Stimulated activated CD8-positive, alpha-beta memory T cell treated with anti-CD3 and anti-CD28 coated beads, Interleukin-7, amount 100 ng/mL, for 1 hour (primary cell): ENCODE data around the gene CHAT.
A peak's percentile ranks its signal among the peaks of the same experiment; 100 is the strongest.

Source experiments
- DNase-seq, 2 donors: peaks; one replicate each; pipeline ENCODE4 v3.0.0-alpha.2; 2020; ENCODE audit warnings: low read depth in 2 of 2

CHAT gene

DNA sequence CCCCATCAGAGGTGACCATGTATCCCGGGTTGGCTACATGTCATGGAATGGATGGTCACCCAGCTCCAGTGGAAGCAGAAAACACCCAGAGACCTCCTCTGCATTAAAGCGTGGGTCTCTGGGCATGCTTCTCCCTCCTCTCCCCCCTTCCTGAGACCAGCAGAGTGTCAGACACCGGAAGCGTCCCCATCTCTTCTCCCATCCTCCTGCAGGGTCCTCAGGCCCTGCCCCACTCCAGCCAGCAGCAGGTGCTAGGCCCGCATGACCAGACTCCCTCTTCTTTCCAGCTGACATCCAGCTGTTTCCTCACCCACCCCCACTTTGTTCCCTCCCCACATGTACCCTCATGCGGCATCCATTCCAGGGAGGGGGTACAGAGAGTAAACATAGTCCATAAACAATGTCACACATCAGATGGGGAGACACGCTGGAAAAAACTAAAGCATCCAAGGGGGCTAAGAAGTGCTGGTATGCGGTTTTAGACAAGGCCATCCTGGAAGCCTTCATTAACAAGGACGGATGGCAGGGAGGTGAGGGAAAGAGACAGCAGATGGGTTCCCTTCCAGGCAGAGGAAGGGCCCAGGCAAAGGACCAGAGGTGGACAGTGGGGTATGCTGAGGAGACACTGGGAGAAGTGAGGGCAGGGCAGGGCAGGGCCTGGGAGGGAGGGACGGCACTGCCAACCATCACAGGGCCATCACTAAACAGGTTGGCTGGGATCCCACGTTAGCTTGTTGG is 16.2 kb upstream of the CHAT start:
- no peak for DNase-seq

GRCh38 chr10:49598164-49598856 is 15.5 kb upstream of the CHAT start:
- DNase-seq: no peak

DNA sequence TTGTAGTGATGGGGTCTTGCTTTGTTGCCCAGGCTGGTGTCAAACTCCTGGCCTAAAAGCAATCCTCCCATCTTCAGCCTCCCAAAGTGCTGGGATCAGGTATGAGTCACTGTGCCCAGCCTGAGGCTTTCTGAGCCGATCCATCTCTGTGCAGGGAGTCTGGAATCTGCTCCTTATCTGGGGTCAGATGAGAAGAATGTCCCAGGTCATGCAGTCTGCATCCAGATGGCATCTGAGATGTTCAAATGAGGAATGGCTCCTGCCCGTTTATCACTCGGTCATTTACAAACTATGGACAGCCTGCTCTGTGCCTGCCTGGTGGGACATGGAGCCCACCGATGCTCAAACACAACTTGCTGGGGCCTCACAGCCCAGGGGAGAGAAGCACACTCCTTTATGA is 14.9 kb upstream of the CHAT start:
- DNase-seq: no peak

GRCh38 chr10:49599546-49599945 is 14.3 kb upstream of the CHAT start:
- no peak for DNase-seq

GRCh38 chr10:49600046-49600445 is 13.8 kb upstream of the CHAT start:
- no peak for DNase-seq

GRCh38 chr10:49600781-49601400 is 12.9 kb upstream of the CHAT start:
- no peak for DNase-seq

GRCh38 chr10:49601857-49602256 is 12.0 kb upstream of the CHAT start:
- no peak for DNase-seq

GRCh38 chr10:49602380-49603023 is 11.3 kb upstream of the CHAT start:
- DNase-seq: no peak

DNA sequence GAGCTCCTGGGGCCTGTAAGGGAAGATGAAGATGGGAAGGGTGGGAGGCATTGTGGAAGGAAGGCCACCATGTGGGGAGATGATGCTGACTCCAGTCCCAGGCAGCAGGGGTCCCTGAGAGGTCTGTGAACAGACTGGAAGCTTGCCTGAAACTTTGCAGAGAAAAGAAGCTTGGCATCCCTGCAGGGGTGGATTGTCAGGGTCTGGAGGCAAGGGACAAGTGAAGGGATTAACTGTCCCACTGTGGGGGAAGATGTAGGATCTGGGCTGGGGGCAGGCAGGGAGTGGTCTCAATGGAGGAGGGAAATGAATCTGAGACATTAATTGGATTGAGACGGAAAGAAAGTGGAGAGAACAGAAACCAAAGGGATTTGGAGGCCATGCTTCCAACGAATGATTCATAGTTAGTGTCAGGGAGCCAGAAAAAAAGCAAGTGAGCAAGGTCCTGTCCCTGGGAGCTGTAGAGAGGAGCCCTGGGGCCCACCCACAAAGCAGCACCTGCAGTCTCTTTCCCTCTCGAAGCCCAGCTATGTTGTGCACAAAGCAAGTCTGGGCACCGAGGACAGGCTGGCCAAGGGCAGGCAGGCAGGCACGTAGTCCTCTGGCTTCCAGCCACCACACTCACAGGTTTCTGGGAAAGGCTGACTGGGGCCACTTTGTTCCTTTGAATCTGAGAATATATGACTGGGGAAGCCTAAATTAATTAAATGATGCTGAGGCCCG is 8.5 kb upstream of the CHAT start:
- DNase-seq: no peak

DNA sequence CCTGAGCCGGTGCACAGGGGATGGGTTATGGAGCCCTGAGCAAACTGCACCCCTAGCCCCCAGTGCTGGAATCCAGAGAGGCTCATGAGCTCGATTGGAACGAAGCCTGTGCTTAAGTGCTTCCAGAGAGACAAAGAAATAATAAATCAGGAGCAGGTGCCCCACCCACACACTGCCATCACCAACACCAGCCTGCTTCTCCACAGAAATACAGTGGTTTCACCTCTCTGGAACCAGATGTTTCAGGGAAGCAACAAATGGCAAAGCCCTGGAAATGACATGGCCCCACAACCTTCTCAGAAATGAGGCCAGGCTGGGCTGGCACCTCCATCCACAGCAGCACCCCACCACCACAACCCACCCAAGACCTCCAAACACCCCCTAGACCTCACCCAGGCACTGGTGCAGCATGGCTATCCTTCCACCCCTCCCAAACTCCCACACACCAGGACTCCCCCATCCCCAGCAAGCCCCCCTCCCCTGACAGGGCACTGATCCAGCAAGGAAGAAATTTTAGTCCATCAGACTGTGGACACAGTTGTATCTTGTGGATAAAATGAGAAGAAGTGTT is 7.8 kb upstream of the CHAT start:
- no peak for DNase-seq

GRCh38 chr10:49606981-49607535 is 6.8 kb upstream of the CHAT start:
- DNase-seq: peak; percentile 15 to 28

DNA sequence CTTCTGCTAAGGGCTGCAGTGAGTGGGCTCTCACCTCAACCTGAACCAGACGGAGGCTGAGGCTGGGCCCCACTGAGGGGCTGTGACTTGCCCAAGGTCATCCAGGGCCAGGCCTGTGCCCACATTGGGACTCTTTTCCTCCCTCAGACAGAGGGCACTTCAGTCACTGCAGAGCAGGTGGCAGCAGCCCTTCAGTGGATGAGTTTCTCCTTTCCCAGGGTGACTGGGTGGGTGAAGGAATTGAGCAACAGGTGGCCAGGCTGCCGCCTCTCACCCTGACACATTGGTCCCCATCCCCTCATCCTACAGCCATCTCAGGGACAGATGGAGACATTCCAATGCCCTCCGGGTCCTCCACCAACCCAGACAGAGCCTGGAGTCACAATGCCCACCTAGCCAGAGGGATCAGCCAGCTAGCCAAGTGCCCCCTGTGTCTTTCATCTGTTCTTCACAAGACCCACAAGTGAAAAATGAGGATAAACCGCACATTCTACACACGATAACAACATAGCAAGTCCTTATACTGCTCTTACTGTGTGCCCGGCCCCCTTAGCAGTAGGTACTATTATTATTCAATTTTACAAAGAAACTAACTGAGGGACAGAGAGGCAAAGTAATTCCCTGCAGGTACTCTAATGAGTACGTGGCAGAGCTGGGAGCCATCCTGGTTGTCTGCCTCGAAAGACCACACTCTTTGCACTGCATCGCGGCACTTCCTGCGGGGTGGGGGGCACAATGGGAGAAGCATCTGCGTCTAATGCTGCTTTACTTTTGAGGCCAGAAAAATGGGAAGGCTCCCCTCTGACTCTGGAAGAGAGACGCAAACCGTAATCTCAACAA is 5.5 kb upstream of the CHAT start:
- no peak for DNase-seq

DNA sequence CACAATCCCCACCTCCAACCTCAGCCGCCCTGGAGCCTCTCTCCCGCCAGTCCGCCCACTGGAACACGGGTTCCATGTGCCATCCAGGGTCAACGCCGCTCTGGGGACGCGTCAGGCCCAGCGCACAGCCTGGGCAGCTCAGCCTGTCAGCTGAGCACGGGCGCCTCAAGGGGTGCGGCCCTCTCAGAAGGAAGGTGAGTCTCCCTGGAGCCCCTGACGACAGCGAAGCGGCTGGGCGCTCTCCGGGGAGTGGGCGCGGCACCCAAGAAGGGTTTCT is 4.9 kb upstream of the CHAT start:
- no peak for DNase-seq

- no peak for DNase-seq
These were observed 4.3 kb upstream of the CHAT start for GRCh38 chr10:49609283-49610113.

DNA sequence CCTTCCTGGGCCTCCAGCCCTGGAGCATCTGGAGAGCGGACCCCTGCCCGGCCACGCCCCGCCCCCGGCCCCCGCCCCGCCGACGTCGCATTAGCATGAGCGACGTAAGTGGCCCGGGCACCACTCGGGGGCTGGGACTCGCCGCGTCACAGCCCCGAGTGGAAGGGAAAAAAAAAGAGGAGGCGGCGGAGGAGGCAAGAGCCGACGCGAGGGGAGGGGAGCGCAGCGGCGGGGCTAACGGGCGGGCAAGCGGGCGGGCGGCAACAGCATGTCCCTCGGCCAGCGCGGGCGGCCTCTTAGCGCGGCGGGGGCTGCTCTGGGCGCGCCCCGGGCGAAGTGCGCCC is 3.8 kb upstream of the CHAT start, which contains the start of gene SLC18A3:
Gene SLC18A3 (plus strand): TSS at position 197 of the 344 bp plus-strand sequence. CDS start 431 bp downstream, outside the sequence.
- DNase-seq: no peak

GRCh38 chr10:49610458-49611165 is 3.2 kb upstream of the CHAT start:
- no peak for DNase-seq

GRCh38 chr10:49611166-49611815 is 2.5 kb upstream of the CHAT start:
- DNase-seq: no peak

DNA sequence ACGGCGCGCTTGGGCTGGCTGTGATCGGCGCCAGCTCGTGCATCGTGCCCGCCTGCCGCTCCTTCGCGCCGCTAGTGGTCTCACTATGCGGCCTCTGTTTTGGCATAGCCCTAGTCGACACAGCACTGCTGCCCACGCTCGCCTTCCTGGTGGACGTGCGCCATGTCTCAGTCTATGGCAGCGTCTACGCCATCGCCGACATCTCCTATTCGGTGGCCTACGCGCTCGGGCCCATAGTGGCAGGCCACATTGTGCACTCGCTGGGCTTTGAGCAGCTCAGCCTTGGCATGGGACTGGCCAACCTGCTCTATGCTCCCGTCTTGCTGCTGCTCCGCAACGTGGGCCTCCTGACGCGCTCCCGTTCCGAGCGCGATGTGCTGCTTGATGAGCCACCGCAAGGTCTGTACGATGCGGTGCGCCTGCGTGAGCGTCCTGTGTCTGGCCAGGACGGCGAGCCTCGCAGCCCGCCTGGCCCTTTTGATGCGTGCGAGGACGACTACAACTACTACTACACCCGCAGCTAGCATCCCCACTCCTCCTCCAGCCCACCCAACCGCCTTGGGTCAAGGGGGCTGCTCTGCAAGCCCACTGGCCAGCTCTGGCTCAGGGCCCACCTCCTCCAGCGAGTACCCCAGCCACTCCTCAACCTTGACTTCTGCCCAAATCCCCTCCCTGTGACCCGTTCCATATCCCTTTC is 1.9 kb upstream of the CHAT start:
- no peak for DNase-seq
